Prostate gland (tissue), 2 donors: Measurements from ENCODE around the gene INPP4B.

Source experiments
- POLR2A ChIP-seq: fragments of 450-650 bp; IDR thresholded peaks from one replicate; pipeline ENCODE4 v1.6.1; 2016; ENCODE audit warnings: antibody characterized with exemption, mild to moderate bottlenecking
- TF ChIP-seq, protein P1 (sequence below), 4 experiments: fragments of 200-600 bp in 2 of 4; fragments of 450-650 bp in 2 of 4; sonication (generic) in 2 of 4; IDR thresholded peaks; 1 replicate in 3 of 4; 2 replicates in 1 of 4; pipeline ENCODE4 v1.5.1; 2016 to 2019; ENCODE audit warnings: antibody characterized with exemption in 4 of 4, mild to moderate bottlenecking in 2 of 4, moderate library complexity in 2 of 4

DNA sequence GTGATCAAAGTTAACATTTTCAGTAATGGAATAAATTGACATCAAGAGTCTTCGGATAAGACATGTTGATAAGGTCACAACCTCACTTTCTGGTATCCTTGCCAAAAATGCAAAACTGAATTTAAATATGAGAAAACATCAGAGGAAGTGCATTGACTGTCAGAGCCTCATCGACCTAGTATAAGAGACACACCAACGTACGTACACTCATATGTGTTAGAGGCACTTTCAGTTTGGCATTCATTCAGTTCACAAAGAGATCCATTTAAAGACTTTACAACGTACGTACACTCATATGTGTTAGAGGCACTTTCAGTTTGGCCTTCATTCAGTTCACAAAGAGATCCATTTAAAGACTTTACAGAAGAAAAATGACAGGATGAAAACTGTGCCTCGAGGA is 280.3 kb downstream of the INPP4B start:
- TF ChIP-seq POLR2A: no peak
- TF ChIP-seq, protein P1, sequence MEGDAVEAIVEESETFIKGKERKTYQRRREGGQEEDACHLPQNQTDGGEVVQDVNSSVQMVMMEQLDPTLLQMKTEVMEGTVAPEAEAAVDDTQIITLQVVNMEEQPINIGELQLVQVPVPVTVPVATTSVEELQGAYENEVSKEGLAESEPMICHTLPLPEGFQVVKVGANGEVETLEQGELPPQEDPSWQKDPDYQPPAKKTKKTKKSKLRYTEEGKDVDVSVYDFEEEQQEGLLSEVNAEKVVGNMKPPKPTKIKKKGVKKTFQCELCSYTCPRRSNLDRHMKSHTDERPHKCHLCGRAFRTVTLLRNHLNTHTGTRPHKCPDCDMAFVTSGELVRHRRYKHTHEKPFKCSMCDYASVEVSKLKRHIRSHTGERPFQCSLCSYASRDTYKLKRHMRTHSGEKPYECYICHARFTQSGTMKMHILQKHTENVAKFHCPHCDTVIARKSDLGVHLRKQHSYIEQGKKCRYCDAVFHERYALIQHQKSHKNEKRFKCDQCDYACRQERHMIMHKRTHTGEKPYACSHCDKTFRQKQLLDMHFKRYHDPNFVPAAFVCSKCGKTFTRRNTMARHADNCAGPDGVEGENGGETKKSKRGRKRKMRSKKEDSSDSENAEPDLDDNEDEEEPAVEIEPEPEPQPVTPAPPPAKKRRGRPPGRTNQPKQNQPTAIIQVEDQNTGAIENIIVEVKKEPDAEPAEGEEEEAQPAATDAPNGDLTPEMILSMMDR (IDR thresholded peaks at IDR 0.05): no peak
